ENCODE data around the gene IRAG1.
A peak's percentile ranks its signal among the peaks of the same experiment; 100 is the strongest.

IRAG1 gene

GRCh38 chr11:10666556-10667520, 26.7 kb downstream of the IRAG1 start:
- DNase-seq: no peak

GRCh38 chr11:10664496-10664895, 29.1 kb downstream of the IRAG1 start:
- DNase-seq: no peak

GRCh38 chr11:10663990-10664389, 29.6 kb downstream of the IRAG1 start:
- no peak for DNase-seq

- no peak for DNase-seq
Observed at GRCh38 chr11:10663365-10663764, 30.2 kb downstream of the IRAG1 start.

GRCh38 chr11:10660323-10660722, 33.2 kb downstream of the IRAG1 start:
- DNase-seq: no peak

DNA sequence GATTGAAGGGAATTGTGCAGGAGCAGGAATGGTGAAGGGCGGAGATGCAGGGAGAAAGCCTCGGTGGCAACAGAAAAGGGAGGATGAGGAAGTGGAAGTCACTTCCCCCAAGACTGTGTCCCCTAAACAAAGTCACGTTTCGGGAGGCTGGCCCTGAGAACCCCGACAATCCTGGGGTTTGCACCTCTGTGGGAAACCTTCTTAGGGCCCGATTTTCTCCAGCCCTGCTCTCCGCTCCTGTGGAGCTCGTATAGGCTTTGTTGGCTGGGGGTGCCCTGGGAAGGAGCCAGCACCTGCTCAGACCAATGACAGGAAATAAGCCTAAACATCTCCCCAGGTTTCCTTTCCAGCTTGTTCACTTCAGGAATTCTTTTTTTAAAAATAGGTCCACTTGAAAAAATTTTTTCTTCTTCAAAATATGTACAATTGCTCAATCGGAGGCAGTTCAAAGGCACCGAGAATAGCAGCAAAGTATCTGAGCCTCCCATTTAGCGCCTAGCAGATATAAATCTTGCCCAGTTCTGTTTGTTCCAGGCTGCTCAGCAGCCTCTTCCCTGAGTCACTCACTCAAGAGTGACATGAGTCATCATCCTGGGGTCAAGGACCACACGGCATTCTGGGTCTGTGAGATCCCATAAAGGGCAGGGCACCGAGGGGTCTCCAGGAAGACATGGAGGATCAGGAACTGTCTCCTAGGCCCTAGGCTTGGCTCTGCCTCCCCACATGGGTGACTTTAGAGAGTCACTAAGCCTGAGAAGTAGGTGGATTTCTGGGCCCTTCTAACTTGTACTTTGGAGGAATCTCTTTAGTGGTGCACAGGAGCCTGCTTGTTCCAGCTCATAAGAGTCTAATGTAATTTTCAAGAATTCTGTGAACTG, 34.0 kb downstream of the IRAG1 start:
- no peak for DNase-seq

- DNase-seq: no peak
Observed at GRCh38 chr11:10658621-10659338, 34.8 kb downstream of the IRAG1 start.

- DNase-seq: no peak
Observed at GRCh38 chr11:10657308-10658271, 36.0 kb downstream of the IRAG1 start.

DNA sequence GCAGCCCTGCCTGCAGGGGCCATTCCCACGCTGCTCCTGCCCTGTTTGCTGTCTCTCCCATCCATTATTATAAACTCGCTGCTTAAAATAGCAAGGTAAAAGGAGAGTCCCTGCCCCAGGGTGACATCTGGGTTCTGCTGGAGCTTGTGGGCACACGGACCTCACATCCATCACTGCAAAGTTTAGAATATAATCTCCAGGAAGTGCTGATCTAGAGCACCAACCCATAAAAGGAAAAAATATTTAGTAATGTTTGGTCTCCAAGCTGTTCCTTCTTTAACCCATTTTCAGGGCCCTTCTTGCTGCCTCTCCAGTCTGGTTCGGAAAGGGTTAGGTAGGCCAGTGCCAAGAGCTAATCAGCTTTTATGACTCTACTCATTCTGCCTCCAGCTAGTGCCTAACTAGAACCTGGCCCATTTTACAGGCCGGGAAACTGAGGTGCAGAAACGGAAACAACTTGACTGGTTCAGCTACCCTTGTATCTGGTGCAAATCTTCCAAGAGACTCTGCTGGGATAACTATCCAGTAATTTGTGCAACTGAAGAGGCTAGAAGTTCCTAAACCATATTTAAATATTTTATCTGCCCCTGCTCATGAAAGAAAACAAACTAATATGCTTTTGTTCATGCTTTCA, 37.5 kb downstream of the IRAG1 start:
- DNase-seq: no peak

DNA sequence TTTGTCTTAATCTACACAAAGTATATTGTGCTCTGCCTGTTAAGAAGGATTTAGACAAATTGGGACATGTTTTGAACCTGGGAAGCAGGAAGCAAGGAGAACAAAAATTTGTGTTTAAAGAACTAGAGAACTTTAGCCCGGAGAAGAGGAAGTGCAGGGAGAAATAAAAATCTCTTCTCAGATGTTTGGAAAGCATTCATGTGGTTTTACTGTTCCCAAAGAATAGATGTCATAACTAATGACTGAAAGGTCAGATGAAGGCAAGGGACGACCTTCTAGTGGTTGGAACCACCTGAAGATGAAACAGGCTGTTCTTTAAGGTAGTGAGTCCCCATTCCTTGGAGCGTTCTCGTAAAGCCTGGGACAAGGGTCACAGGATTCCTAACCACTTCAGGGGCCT, 38.3 kb downstream of the IRAG1 start:
- DNase-seq: no peak

DNA sequence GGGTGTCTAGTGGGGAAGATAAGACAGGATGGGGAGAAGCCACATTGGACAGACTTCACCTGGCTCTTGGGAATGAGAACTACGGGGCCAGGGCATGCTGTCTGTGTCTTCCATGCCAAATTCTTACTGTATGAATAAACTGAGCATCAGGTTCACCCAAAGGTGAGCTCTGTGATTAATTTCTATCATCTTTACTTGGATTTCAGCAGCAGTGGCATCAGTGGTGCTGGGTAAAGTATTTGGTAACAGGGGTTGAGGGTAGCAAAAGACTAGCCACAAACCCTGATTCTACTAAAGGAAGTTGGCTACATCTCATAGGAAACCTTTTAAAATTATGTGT, 38.8 kb downstream of the IRAG1 start:
- no peak for DNase-seq

GRCh38 chr11:10653946-10654810, 39.4 kb downstream of the IRAG1 start:
- peak; percentile 30 for DNase-seq

GRCh38 chr11:10653261-10653660, 40.3 kb downstream of the IRAG1 start:
- DNase-seq: no peak

- no peak for DNase-seq
Observed at GRCh38 chr11:10651656-10652361, 41.7 kb downstream of the IRAG1 start.

DNA sequence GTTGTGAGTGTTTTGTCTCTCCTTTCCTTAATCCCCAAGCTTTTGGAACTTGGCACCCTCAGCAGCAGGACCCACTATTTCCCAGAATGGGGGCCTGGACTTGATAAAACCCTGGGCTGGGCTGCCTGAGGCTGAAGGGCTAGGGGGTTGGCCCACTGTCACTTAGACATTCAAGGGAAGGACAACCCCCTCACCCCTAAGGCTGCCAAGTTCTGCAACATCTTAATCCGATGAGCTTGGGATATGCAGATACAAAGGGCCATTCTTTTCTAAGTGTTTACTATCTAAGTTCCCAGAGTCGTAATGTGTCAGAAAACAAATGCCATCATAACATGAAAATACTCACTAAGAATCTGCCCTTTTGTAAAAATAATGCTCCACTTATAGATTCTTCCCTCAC, 42.9 kb downstream of the IRAG1 start:
- DNase-seq: no peak

GRCh38 chr11:10650166-10650565, 43.4 kb downstream of the IRAG1 start:
- no peak for DNase-seq

- no peak for DNase-seq
Observed at GRCh38 chr11:10648871-10649270, 44.7 kb downstream of the IRAG1 start.

DNA sequence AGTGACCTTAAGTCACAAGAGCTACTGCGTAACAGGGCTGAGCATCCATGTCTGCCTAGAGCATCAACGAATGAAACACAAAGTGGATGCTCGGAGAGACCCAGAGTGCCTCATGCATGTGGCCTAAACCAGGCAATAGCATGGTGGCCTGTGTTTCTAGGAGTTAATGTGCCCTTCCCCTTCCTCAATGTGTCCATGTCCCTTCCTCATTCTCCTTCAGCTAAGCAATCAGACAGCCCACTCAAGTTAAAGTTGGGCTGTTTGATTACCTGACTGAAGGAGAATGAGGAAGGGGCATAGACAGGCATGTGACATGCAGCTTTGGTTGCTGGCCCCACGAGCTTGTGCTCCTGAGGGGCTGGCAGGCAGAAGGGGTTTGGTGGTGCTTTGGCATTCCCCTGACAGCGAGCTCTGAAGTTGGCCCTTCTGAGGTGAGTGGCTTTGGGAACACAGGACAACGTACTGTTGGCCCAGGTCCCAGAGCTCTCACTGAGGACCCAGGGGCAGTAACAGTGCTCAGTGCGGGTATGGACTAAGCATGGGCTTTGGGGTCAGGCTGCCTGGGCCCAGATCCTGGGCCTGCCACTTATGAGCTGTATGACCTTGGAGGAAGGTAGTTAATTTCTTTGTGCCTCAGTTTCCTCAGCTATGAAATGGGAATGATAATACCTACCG, 46.7 kb downstream of the IRAG1 start:
- DNase-seq: no peak

DNA sequence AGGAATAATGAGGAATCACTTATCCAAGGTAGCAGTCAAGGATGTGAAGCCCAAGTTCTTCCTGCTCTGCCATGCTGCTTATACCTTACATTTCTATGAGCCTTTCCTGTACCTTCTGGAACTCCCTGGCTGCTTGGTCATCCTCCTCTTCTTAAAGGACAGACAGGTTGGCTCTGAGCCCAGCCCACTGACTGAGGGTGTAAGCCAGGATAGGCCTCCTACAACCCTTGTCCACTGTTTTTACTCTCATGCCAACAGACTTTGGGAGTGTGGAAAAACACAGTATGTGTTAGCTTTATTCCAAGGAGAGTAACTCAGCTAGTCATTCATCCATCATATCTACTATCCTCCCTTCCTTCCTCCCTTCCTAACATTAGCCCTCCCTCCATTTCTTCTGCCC, 47.5 kb downstream of the IRAG1 start:
- DNase-seq: no peak

Measured in femur (tissue), 1 donor.